ENCODE measurements around the gene MCOLN1.

Gene MCOLN1

GRCh38 chr19:7504684-7505083 is 17.7 kb upstream of the MCOLN1 start:
- DNase-seq, result no peak

GRCh38 chr19:7505288-7505681 is 17.1 kb upstream of the MCOLN1 start:
- DNase-seq, result no peak

- peak; percentile 26 to 47 for DNase-seq
These were observed 16.6 kb upstream of the MCOLN1 start for GRCh38 chr19:7505682-7506384.

DNA sequence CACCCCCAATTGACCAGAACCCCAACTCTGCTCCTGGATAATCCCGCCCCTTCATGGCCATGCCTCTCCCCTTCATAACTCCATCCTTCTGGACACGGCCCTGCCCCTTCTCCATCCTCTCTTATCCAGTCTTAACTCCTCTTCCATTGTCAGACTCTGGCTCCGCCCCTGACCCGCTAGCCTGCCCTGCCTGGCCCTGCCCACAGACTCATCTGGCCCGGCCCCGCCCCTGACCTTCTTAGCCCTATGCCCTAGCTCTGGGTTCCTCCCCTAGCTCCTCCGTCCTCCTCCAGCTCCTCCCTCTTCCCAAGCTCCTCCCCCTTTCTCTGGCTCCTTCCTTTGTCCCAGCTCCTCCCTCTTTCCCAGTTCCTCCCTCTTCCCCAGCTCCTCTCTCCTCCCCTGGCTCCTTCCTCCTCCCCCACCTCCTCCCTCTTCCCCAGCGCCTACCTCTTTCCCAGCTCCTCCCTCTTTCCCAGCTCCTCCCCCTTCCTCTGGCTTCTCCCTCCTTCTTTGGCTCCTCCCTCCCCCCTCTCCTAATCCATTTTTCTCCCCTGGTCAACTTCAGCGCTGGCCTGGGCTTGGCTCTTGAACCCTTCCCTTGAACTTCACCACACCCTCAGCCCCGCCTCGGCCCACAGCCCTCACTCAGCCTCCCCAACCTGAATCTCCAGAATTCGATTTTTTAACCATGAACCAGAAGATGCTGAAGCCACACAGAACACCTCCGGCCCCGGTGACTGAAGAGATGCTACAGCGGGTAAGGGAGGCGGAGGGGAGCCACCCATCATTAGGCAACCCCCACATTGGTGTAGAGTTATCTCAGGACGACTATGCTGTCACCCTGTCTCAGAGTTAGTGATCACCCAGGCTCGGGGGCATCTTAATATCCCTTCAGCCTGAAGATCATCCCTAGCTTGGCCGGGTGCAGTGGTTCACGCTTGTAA is 15.8 kb upstream of the MCOLN1 start:
- peak; percentile 44 to 68 for DNase-seq

DNA sequence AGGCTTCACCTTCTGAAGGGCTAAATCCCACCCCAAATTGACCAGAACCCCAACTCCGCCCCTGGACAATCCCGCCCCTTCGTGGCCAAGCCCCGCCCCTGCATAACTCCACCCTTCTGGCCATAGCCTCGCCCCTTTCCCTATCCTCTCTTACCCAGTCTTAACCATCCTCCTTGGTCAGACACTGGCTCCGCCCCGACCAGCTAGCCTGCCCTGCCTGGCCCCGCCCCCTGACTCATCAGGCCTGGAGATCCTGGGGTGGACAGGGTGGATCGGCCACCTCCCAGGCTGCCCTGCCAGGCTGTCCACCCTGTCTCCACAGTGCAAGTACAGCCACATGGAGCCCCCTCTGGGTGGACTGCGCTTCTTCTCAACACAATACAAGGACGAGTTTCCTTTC is 14.5 kb upstream of the MCOLN1 start:
- peak; percentile 19 to 36 for DNase-seq

DNA sequence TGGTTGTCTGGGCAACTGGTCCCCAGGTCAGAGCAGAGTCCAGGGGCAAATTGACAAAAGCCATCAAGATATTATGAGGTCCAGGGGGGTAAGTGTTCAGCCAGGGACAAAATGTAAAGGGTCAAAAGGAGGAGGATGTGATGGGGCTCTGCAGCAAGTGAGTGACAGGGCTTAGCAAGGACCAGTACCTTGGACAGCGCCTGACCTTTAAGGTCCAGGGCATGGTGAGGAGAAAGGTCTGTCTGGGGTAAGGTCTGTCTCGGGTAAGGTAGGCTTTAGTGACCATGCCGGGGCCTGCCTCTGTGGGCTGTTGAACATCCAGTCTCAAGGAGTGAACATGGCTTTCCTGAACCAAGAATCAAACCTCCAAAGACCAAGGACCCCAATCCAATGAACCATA is 12.8 kb upstream of the MCOLN1 start:
- peak in 1 of 2 donors; percentile 20 for DNase-seq

- no peak for DNase-seq
These were observed 10.0 kb upstream of the MCOLN1 start for GRCh38 chr19:7512400-7512851.

DNA sequence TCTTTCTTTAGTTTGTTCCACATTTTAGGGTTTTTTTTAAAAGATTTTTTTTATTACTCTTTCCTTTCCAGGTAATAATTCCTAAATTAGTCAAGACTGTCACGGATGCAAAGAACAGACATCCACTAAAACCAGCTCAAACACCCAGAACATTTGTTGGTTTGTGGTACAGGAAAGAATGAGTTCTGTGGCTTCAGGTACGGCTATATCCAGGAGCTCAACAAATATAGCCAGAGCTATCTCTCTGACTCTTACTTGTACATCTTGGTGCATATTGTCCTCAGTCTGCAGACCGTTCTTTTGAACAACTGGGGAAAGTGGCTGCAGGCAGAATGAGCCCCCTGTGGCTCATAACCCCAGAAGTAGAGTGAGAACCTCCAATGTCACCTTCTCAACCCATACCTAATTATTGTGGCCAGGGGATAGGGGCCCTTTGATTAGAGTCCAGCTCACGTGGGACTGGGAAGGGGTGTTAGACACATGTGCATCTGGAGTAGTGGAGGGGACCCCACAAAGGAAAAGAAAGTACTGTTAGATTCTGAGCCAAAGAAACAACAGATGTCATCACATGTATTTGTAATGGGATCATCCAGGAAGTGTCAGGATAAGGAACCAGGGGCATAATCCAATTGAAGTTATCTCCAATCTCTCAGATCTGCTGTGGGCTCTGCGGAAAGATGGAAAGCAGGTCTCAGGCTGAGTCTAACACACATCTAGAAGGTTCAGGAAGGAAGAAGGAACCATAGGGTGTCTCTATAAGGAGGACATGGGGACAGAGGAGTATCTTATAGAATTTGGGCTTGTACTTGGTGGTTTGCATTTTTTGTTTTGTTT is 8.4 kb upstream of the MCOLN1 start:
- no peak for DNase-seq

GRCh38 chr19:7515110-7515644 is 7.2 kb upstream of the MCOLN1 start:
- no peak for DNase-seq

GRCh38 chr19:7515645-7516151 is 6.7 kb upstream of the MCOLN1 start, which contains the start of gene ZNF358:
Gene ZNF358, plus strand, starts transcription at chr19:7516103. Its CDS starts 3,140 bp downstream, at chr19:7519243.
- DNase-seq, result peak in 1 of 2 donors; percentile 59

DNA sequence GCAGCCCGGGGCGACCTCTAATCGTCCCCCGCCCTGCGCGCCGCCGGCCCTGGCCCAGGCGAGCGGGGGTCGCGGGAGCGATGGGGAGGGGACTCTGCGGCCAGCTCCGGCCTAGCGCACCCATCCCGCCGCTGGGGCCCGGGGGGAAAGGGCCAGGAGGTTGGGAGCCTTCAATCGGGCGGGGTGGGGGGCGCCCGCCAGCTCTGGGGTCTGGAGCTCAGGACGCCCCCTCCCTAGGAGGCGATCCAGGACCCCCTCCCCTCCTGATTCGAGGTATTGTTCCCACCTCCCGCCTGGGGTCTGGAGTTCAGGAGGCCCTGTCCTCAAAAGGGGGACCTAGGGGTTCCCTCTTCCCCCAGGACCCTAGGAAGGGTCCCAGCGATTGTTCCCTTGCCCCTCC is 6.1 kb upstream of the MCOLN1 start:
- no peak for DNase-seq

GRCh38 chr19:7516878-7517277 is 5.5 kb upstream of the MCOLN1 start:
- DNase-seq, result no peak

GRCh38 chr19:7519361-7520130 is 2.9 kb upstream of the MCOLN1 start:
- no peak for DNase-seq

DNA sequence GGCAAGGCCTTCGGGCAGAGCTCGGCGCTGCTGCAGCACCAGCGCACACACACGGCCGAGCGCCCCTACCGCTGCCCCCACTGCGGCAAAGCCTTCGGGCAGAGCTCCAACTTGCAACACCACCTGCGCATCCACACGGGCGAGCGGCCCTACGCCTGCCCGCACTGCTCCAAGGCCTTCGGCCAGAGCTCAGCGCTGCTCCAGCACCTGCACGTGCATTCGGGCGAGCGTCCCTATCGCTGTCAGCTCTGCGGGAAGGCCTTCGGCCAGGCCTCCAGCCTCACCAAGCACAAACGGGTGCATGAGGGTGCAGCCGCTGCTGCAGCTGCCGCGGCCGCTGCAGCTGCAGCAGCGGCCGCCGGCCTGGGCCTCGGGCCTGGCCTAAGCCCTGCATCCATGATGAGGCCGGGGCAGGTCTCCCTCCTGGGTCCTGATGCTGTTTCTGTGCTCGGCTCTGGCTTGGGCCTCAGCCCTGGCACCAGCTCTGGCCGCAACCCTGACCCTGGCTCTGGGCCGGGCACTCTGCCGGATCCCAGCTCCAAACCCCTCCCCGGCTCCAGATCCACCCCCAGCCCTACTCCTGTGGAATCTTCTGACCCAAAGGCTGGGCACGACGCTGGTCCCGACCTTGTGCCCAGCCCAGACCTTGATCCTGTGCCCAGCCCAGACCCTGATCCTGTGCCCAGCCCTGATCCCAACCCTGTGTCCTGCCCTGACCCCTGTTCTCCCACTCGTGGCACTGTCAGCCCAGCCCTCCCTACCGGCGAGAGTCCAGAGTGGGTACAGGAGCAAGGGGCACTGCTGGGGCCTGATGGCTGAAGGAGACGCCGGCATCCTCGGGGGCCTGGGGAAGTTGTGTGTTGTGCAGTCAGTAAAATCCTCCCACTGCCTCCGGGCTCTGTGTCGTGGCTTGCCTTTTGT is 2.0 kb upstream of the MCOLN1 start:
- no peak for DNase-seq

DNA sequence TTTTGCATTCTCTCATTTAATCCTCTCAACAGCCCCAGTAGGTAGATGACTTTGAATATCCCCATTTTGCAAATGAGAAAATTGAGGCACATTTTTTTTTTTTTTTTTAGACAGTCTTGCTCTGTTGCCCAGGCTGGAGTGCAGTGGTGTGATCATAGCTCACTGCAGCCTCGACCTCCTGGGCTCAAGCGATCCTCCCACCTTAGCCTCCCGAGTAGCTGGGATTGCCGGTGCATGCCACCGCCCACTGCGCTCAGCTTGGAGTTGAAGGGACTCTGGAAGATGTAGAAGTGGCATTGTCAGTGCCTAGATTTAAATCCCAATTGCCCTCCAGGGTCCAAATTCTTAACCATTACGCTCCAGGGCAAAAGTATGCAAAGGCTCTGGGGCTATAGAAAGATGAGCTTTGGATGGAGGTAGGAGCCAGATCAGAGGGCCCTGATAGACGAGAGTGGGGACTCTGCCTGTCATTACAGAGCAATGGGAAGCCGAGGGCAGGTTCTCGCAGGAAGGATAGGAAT is 813 bp upstream of the MCOLN1 start:
- no peak for DNase-seq

DNA sequence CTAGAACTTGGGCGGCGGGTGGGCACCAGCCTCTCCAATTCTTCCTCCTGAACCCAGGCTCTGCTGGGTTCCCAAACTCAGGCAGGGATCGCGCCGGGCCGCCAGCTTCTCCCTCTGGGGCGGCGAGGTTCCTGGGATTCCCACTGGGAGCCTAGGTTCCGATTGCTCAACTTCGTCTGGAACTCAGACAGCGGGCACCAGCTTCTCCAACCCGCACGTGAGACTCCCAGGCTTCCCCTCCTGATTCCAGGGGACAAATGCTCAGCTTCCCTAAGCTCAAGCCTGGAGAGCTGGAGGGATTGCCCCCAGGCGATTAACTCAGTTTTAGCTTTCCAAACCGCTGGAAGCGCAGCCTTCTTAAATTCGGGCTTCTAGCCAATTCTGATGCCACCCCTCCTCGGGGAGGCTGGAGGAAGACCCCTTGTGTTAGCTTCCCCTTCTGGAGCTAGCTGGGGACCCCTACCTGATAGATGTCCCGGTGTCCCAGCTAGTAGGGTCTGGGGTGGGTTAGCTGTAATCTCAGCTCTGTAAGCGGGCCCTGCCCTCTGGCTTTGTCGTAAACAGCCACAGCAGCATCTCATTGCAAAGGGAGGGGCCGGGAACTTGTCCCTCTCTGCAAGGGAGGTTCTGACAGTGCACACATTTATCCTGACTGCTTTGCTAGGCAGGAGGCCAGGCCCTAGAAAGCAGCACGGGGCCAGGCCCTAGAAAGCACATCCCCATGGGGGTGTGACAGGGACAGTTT is 671 bp downstream of the MCOLN1 start:
- no peak for DNase-seq

DNA sequence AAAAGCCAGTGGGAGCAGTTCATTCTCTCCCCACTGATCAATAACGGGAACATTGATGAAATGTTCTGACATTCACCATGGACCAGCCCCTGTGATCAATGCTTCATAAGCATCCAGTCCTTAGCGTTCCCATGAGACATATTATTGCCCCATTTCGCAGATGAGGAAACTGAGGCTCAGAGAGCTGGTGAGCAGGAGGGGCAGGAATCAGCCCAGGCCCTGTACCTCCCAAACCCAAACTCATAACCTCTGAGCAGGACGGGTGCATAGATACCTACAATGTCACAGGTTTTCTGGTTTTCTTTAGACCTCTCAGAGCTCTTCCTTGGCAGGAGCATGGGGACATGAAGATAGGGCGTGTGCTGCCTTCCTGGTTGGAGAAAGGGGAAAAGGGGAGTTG is 2.1 kb downstream of the MCOLN1 start:
- no peak for DNase-seq

DNA sequence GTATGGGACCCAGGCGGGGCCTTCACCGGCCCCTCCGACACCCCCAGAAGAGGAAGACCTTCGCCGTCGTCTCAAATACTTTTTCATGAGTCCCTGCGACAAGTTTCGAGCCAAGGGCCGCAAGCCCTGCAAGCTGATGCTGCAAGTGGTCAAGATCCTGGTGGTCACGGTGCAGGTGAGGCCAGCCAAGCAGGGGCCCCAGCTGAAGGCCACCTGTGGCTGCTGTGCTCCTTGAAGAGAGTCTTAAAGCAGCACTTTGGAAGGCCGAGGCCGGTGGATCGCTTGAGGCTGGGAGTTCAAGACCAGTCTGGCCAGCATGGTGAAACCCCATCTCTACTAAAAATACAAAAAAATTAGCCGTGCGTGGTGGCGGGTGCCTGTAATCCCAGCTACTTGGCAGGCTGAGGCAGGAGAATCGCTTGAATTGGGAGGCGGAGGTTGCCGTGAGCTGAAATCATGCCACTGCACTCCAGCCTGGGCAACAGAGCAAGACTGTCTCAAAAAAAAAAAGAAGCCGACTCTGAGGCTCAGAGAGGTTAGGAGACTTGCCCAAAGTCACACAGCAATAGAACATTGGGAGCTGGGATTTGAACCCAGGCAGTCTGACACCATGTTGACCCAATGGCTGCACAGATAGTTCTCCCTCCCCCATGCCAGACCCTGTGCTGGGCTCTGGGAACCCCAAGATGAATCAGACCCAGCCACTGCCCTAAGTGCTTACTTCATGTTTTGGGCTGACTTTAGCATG is 2.7 kb downstream of the MCOLN1 start:
- no peak for DNase-seq

Measured in stimulated activated CD4-positive, alpha-beta T cell treated with anti-CD3 and anti-CD28 coated beads, Interleukin-2, amount 100 ng/mL, for 24 hours (primary cell).